AG04450 (cell line): ENCODE results near the gene AMBP. TPM values are rescaled to one million over a fixed set of nuclear protein-coding genes. Genes with fewer than 3 reads are reported as not detected.

Source experiments
- CTCF ChIA-PET: fragments of 300-600, 350-600 bp; formaldehyde crosslinking; extraction: SDS; loops from one replicate; lab custom pipeline; 2022; ENCODE audit warnings: antibody characterized with exemption, inconsistent platforms; lab: Charles Lee
- POLR2A ChIA-PET: fragments of 350-600 bp; formaldehyde crosslinking; extraction: SDS; loops from one replicate; lab custom pipeline; 2021; ENCODE audit warnings: antibody characterized with exemption, inconsistent platforms; lab: Yijun Ruan, JAX
- DNase-seq: peaks from one replicate; pipeline ENCODE4 v3.0.0-alpha.2; 2011; ENCODE audit warnings: low read depth, low spot score
- H3K27ac ChIP-seq: one replicate; pipeline ENCODE4 v1.5.1; 2012; ENCODE audit warnings: low read depth, low read length, control low read depth
- H3K27me3 ChIP-seq: one replicate; pipeline ENCODE4 v1.6.0; 2012; ENCODE audit warnings: low read length; ENCODE audit not compliant: control insufficient read depth, insufficient read depth
- H3K4me3 ChIP-seq: 2 replicates; pipeline ENCODE4 v1.5.1; 2011; ENCODE audit warnings: mild to moderate bottlenecking, low read depth, low read length, control low read depth
- H3K9me3 ChIP-seq: 2 replicates; pipeline ENCODE4 v1.5.1; 2012; ENCODE audit warnings: low read length; ENCODE audit not compliant: control insufficient read depth, insufficient read depth
- polyA plus RNA-seq: library from polyadenylated mRNA; depleted of rRNA; stranded (reverse); fragments of >200 nt; gene quantifications from 2 replicates; pipeline ENCODE4 v1.2.3, GENCODE V29; 2011; rRNA removed
- TF ChIP-seq, protein P1 (sequence below): IDR thresholded peaks from 2 replicates; pipeline ENCODE4 v1.5.1; 2011; ENCODE audit warnings: low read depth, low read length, control low read depth, inconsistent platforms

AMBP gene
- polyA plus RNA-seq, 1 experiment = 0.74 TPM

DNA sequence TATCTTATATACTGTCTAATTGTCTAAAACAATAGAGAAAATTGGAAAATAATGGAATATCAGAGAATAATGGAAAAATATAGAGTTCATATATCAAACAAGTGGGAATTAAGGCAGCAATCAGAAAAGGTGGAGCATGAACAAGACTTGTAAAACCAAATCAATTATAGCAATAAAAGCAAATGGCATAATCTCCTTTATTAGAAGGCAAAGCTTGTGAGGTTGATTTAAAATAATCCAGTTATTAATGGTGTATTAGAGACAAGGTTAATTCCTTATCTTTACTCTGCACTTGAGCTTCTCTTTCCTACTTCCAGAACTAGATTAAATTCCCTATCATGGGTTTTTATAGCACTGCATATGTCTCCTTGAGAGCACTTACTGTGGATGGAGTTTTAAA lies 64.1 kb downstream of the AMBP start:
- H3K27ac ChIP-seq = no peak overlapping the region
- POLR2A ChIA-PET = no interaction called here
- no peaks in the 10 kb centered on the region for H3K27me3 ChIP-seq
- no peak overlapping the region for H3K4me3 ChIP-seq
- no peaks in the 10 kb centered on the region for H3K9me3 ChIP-seq
- no peak for DNase-seq
- TF ChIP-seq, protein P1, sequence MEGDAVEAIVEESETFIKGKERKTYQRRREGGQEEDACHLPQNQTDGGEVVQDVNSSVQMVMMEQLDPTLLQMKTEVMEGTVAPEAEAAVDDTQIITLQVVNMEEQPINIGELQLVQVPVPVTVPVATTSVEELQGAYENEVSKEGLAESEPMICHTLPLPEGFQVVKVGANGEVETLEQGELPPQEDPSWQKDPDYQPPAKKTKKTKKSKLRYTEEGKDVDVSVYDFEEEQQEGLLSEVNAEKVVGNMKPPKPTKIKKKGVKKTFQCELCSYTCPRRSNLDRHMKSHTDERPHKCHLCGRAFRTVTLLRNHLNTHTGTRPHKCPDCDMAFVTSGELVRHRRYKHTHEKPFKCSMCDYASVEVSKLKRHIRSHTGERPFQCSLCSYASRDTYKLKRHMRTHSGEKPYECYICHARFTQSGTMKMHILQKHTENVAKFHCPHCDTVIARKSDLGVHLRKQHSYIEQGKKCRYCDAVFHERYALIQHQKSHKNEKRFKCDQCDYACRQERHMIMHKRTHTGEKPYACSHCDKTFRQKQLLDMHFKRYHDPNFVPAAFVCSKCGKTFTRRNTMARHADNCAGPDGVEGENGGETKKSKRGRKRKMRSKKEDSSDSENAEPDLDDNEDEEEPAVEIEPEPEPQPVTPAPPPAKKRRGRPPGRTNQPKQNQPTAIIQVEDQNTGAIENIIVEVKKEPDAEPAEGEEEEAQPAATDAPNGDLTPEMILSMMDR = no peak
- CTCF ChIA-PET = interaction anchor here (1.1 kb wide), 1 partner anchor 10 kb away, joined by 3 read pairs; no protein-coding TSS in a partner anchor

DNA sequence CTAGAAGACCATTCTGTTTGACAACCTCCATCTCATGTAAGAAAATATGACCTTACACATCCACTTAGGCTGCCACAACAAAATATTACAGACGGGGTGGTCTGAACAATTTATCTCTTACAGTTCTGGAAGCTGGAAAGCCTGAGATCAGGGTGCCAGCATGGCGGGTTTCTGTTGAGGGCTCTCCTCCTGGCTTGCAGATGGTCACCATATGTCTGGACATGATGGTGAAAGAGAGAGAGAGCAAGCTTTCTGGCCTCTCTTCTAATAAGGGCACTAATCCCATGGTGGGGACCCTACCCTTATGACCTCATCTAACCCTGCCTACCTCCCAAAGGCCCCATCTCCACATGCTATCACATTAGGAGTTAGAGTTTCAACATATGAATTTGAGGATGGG lies 66.0 kb downstream of the AMBP start:
- Histone ChIP-seq H3K4me3 (no peak overlapping the region), H3K9me3 (no peaks in the 10 kb centered on the region), H3K27ac (no peak overlapping the region), H3K27me3 (no peaks in the 10 kb centered on the region)
- TF ChIP-seq, protein P1 = no peak
- POLR2A ChIA-PET = no interaction called here
- CTCF ChIA-PET = no interaction called here
- no peak for DNase-seq

DNA sequence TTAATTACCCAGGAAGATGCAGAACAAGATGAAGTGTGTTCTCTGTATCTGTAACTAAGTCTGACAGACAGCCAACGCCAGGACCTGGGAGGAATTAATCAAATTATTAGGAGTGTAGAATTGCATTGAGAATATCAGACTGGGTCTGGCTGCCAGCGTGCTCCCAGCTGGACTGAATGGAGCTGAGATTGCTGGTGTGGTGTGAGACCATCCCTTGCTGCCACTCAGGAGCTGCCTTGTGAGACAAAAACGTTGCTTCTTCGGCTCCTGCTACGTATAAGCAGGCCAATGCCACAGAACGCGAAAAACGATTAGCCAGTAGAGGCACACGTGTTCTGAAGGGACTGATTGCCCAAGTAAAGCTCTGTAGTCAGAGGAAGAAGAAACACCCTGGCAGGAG lies 66.8 kb downstream of the AMBP start:
- Histone ChIP-seq H3K27ac (no peak overlapping the region), H3K4me3 (no peak overlapping the region), H3K9me3 (no peaks in the 10 kb centered on the region), H3K27me3 (no peaks in the 10 kb centered on the region)
- POLR2A ChIA-PET = no interaction called here
- CTCF ChIA-PET = no interaction called here
- no peak for DNase-seq
- TF ChIP-seq, protein P1 = no peak

Other genes starting within 250 kb of the AMBP start
- 8.7 and 11.2 TPM in 2 replicates for gene ZNF618, start 202.0 kb downstream of the AMBP start, polyA plus RNA-seq
- not detected in 2 replicates for gene KIF12, start 21.0 kb upstream of the AMBP start, polyA plus RNA-seq
- 8.5 and 10.0 TPM in 2 replicates for gene COL27A1, start 77.2 kb upstream of the AMBP start, polyA plus RNA-seq
- 0.17 TPM in 1 of 2 replicates, not detected in the other for gene ORM1, start 244.8 kb upstream of the AMBP start, polyA plus RNA-seq